OCI-LY1 (cell line): ENCODE measurements around the gene ANGPTL3.

Source experiments
- CTCF ChIP-seq: fragments of 200-600 bp; sonication (generic), shearing (Covaris generic); IDR thresholded peaks from 2 replicates; pipeline ENCODE4 v1.5.1; 2017; ENCODE audit warnings: mild to moderate bottlenecking, antibody characterized with exemption, low read length, moderate library complexity, mixed read lengths
- EZH2 ChIP-seq: fragments of 200-600 bp; sonication (generic), shearing (Covaris generic); IDR thresholded peaks from 2 replicates; pipeline ENCODE4 v1.8.0; 2017; ENCODE audit warnings: borderline replicate concordance, mixed run types, mild to moderate bottlenecking, antibody characterized with exemption, low read length, moderate library complexity, mixed read lengths

GRCh38 chr1:62597281-62597680, at the start of gene ANGPTL3:
- no peak for TF ChIP-seq CTCF
- TF ChIP-seq EZH2: no peak
